ENCODE data around the gene FUOM. TPM values are rescaled to one million over a fixed set of nuclear protein-coding genes. Genes with fewer than 3 reads are reported as not detected.
A peak's percentile ranks its signal among the peaks of the same experiment; 100 is the strongest.
"Not testable (repeated sequence)": the region's sequence is repeated elsewhere in the genome, so short reads cannot be mapped to it uniquely, and the experiment has no call there.

FUOM gene
- total RNA-seq, 2 donors from 2014 or later = 11.5 to 11.8 TPM

- Mint-ChIP-seq H3K9me3 (no peaks in the 10 kb centered on the region), H3K27ac (peak overlapping the region in 1 of 2 donors; percentile 6), H3K27me3 (peaks cover 36 to 49% of the 10 kb centered on the region in 2 donors), H3K4me1 (ENCODE audit: low read depth in 2 of 2) (peaks cover 10 to 11% of the 10 kb centered on the region in 2 donors), H3K36me3 (no peaks in the 10 kb centered on the region), H3K4me3 (no peak overlapping the region)
- DNase-seq (ENCODE audit: low spot score) (no peak), ATAC-seq (no peak)
These were observed 24.7 kb downstream of the FUOM start for GRCh38 chr10:133332936-133333699.

- Mint-ChIP-seq H3K27ac (no peak overlapping the region), H3K4me1 (ENCODE audit: low read depth in 2 of 2) (peaks cover 8 to 10% of the 10 kb centered on the region in 2 donors), H3K4me3 (peak overlapping the region; percentile 58), H3K9me3 (no peaks in the 10 kb centered on the region), H3K27me3 (peaks cover 50 to 62% of the 10 kb centered on the region in 2 donors), H3K36me3 (no peaks in the 10 kb centered on the region)
- ATAC-seq (peak; percentile 87 to 89), DNase-seq (ENCODE audit: low spot score) (peak; percentile 80)
These were observed 28.2 kb downstream of the FUOM start for GRCh38 chr10:133329491-133330202.

- Mint-ChIP-seq H3K36me3 (no peaks in the 10 kb centered on the region), H3K9me3 (no peaks in the 10 kb centered on the region)
These were observed 29.2 kb downstream of the FUOM start for GRCh38 chr10:133328358-133329343.

GRCh38 chr10:133327651-133328357, 30.0 kb downstream of the FUOM start:
- ATAC-seq (no peak), DNase-seq (ENCODE audit: low spot score) (no peak)
- Mint-ChIP-seq H3K9me3 (no peaks in the 10 kb centered on the region), H3K27me3 (peaks cover 39 to 49% of the 10 kb centered on the region in 2 donors), H3K27ac (no peak overlapping the region), H3K4me1 (ENCODE audit: low read depth in 2 of 2) (peaks cover 4 to 8% of the 10 kb centered on the region in 2 donors), H3K36me3 (no peaks in the 10 kb centered on the region), H3K4me3 (no peak overlapping the region)

More at GRCh38 chr10:133328358-133329343, 29.2 kb downstream of the FUOM start:
- Mint-ChIP-seq H3K27ac (no peak overlapping the region), H3K4me3 (no peak overlapping the region), H3K4me1 (ENCODE audit: low read depth in 2 of 2) (peaks cover 4 to 8% of the 10 kb centered on the region in 2 donors), H3K27me3 (peaks cover 47 to 58% of the 10 kb centered on the region in 2 donors)
- ATAC-seq = no peak
- DNase-seq (ENCODE audit: low spot score) = no peak

- H3K27ac Mint-ChIP-seq = no peak overlapping the region
- H3K4me1 Mint-ChIP-seq (ENCODE audit: low read depth in 2 of 2) = peaks cover 4 to 8% of the 10 kb centered on the region in 2 donors
- DNase-seq (ENCODE audit: low spot score) (no peak), ATAC-seq (no peak)
- no peaks in the 10 kb centered on the region for H3K36me3 Mint-ChIP-seq
- no peaks in the 10 kb centered on the region for H3K9me3 Mint-ChIP-seq
- H3K4me3 Mint-ChIP-seq = no peak overlapping the region
- peaks cover 31 to 41% of the 10 kb centered on the region in 2 donors for H3K27me3 Mint-ChIP-seq
These were observed 30.8 kb downstream of the FUOM start for GRCh38 chr10:133326745-133327650.

- Mint-ChIP-seq H3K27me3 (peaks cover 29 to 33% of the 10 kb centered on the region in 2 donors), H3K36me3 (no peaks in the 10 kb centered on the region), H3K9me3 (no peaks in the 10 kb centered on the region), H3K4me1 (ENCODE audit: low read depth in 2 of 2) (peaks cover 4 to 8% of the 10 kb centered on the region in 2 donors), H3K27ac (no peak overlapping the region), H3K4me3 (peak overlapping the region; percentile 20)
- no peak for ATAC-seq
- DNase-seq (ENCODE audit: low spot score) = no peak
These were observed 31.6 kb downstream of the FUOM start for GRCh38 chr10:133326223-133326551.

GRCh38 chr10:133325440-133326222, 32.2 kb downstream of the FUOM start:
- Mint-ChIP-seq H3K9me3 (no peaks in the 10 kb centered on the region), H3K4me1 (ENCODE audit: low read depth in 2 of 2) (peaks cover 4 to 8% of the 10 kb centered on the region in 2 donors), H3K4me3 (peak overlapping the region; percentile 57), H3K27ac (no peak overlapping the region), H3K27me3 (peaks cover 23 to 28% of the 10 kb centered on the region in 2 donors), H3K36me3 (no peaks in the 10 kb centered on the region)
- DNase-seq (ENCODE audit: low spot score) = no peak
- ATAC-seq = no peak

GRCh38 chr10:133324857-133325260, 33.0 kb downstream of the FUOM start:
- no peaks in the 10 kb centered on the region for H3K36me3 Mint-ChIP-seq
- peaks cover 26 to 31% of the 10 kb centered on the region in 2 donors for H3K27me3 Mint-ChIP-seq
- DNase-seq (ENCODE audit: low spot score) = no peak
- H3K4me1 Mint-ChIP-seq (ENCODE audit: low read depth in 2 of 2) = peaks cover 2 to 6% of the 10 kb centered on the region in 2 donors
- H3K27ac Mint-ChIP-seq = no peak overlapping the region
- no peak for ATAC-seq
- H3K4me3 Mint-ChIP-seq = no peak overlapping the region
- no peaks in the 10 kb centered on the region for H3K9me3 Mint-ChIP-seq

- DNase-seq (ENCODE audit: low spot score) (no peak), ATAC-seq (peak; percentile 65 to 78)
- Mint-ChIP-seq H3K4me3 (no peak overlapping the region), H3K36me3 (no peaks in the 10 kb centered on the region), H3K27ac (no peak overlapping the region), H3K9me3 (no peaks in the 10 kb centered on the region), H3K27me3 (peaks cover 26 to 29% of the 10 kb centered on the region in 2 donors), H3K4me1 (ENCODE audit: low read depth in 2 of 2) (peaks cover 3 to 6% of the 10 kb centered on the region in 2 donors)
These were observed 33.5 kb downstream of the FUOM start for GRCh38 chr10:133324198-133324792.

GRCh38 chr10:133322064-133322709, 35.6 kb downstream of the FUOM start:
- H3K9me3 Mint-ChIP-seq; DNase-seq (ENCODE audit: low spot score); H3K27ac Mint-ChIP-seq; ATAC-seq; H3K36me3 Mint-ChIP-seq; H3K4me1 Mint-ChIP-seq (ENCODE audit: low read depth in 2 of 2); H3K4me3 Mint-ChIP-seq: not testable (repeated sequence)
- peaks cover 22 to 25% of the 10 kb centered on the region in 2 donors for H3K27me3 Mint-ChIP-seq

- H3K4me1 Mint-ChIP-seq (ENCODE audit: low read depth in 2 of 2); DNase-seq (ENCODE audit: low spot score); ATAC-seq; H3K27ac Mint-ChIP-seq; H3K4me3 Mint-ChIP-seq; H3K36me3 Mint-ChIP-seq; H3K9me3 Mint-ChIP-seq: not testable (repeated sequence)
- peaks cover 13 to 16% of the 10 kb centered on the region in 2 donors for H3K27me3 Mint-ChIP-seq
These were observed 36.9 kb downstream of the FUOM start for GRCh38 chr10:133320852-133321422.

All from natural killer cell treated with Interleukin-12 subunit alpha and Interleukin-12 subunit beta and Interleukin-15 and Interleukin-18, amount 100 ng/mL, for 72 hours (primary cell).